HG03196 (cell line): ENCODE data around the gene TMPRSS11A.

Source experiments
- ATAC-seq: cut with Tn5 transposase; IDR thresholded peaks from one replicate; pipeline ENCODE4 v1.9.1; 2021; ENCODE audit not compliant: unreplicated experiment

Gene TMPRSS11A

DNA sequence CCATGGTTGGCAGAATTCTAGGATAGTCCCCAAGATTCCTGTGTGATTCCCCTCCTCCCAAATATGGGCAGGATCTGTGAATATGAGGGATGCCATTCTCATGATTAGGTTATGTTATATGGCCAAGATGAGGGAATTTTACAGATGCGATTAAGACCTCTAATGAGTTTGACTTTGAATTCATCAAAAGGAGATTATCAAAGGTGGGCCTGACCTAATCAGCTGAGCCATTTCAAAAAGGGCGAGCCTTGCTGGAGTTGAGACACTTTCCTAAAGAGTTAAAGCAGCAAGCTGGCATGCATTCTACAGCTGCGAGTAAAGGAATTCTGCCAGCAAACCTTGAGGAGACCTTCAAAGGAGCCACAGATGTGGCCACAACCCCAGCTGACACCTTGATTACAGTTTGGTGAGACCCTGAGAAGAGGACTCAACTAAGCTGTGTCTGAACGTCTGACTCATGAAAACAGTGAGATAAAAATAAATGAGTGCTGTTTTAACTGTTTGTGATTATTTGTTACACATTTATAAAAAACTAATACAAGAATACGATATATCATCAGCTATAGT lies 47.8 kb downstream of the TMPRSS11A start:
- ATAC-seq = no peak

DNA sequence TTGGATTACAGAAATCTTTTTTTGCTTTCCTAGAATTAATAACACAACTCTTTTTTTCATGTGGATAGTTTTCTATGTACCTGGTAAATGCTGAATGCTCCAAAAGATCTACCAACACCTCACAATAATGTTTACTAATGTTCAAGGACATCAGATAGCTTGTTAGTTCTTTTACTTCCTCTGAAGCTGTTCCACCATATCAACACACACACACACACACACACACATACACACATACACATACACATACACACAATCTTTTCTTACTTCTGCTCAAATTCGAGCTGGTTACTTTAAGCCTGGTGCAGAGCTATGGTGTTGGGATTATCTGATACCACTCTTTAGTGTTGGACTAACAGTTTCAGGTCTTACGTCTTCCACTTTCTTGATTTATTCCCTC lies 51.2 kb downstream of the TMPRSS11A start:
- ATAC-seq = no peak

DNA sequence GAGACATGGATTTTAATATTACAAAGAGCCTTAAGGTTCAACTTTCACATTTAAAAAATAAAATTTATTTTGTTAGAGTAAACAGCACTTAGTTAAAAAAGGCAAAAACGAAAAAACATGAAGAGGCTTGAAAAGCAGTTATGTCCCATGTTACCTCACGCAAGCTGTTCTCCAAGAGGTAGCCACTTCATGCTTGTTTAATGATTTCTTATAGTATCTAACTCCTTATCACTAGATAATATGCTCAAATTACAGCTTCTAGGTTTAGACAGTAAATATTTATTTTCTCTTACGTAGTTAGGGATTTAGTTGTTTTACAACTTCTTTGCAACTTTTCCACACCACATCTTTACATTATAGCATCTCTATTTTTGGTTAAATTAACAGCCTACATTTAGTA lies 51.7 kb downstream of the TMPRSS11A start:
- no peak for ATAC-seq

DNA sequence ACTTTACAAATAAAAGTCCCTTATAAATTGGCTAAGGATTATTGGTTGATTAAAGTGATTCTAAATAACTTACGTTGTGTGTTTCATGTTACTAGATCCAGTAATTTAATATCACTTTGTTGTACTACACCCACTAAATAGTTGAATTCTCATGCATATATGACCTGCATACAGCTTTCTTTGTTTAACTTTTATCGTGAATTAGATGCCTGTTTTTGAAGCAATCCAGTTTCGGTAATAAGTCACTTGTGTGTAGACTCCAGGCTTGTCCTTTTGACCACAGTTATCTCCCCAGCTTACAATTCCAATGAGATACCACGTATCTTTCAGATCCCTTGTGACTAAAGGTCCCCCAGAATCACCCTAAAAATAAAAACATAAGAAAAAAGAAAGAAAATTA lies 52.2 kb downstream of the TMPRSS11A start:
- ATAC-seq = no peak

DNA sequence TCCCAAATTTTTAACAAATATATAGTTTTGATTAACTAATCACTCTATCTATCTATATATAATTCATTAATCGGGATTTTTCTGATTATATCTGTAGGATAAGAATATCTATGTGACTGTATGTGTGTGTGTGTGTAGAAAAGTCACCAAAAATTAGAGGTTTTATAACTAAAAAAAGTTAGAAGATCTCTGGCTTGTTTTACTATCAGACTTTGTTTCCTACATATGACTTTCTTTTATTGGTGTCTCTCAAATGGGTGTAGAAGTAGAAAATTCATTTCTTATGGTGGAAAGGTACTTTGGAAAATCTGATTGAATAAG lies 52.7 kb downstream of the TMPRSS11A start:
- ATAC-seq = no peak

DNA sequence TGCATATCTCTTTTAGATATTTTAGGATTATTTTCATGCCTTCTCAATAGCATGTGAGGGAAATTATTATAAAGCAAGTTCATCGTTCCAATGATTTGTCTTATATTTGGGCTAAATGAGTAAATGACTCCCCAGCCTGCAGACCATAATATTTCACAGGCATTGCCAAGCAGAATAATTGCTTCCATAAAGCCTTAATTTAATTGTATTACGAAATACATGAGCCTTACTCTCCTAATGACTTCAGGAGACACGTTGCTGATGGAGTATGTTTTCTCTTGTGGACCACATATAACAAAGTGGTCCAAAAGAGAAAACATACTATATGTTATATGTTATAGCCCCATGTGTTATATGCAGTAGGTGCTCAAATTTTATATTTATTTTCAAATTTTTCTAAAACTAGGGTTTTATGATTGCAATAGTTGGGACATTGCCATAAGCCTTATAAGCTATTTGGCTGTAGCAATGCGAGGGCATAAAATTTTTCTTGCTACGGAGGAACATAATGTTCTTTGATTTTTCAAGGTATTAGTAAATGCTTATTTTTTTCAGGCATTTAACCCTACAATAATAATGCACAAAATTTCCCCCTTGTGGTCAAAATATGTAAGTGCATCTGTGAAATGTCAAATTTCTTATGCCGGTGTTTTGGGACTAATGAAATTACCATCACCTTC lies 53.2 kb downstream of the TMPRSS11A start:
- ATAC-seq = no peak

DNA sequence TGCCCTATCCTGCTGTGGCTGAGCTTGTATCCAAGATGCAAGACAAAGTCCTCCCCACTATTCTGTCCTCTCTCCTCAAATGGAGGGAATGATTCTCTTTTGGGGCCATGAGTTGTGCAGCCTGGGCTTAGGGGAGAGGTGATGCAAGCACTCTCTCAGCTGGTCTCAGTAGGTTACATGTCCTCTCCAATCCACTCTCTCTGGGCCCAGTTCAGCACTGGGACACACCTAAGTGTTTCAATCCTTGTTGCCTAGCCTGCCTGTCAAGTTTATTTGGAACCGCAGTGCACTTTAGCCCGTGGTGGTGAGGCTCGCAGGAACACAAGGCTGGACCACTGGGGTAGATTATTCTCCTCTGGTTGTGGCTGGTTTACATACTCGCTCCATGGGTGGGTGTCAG lies 55.6 kb downstream of the TMPRSS11A start:
- ATAC-seq = no peak

DNA sequence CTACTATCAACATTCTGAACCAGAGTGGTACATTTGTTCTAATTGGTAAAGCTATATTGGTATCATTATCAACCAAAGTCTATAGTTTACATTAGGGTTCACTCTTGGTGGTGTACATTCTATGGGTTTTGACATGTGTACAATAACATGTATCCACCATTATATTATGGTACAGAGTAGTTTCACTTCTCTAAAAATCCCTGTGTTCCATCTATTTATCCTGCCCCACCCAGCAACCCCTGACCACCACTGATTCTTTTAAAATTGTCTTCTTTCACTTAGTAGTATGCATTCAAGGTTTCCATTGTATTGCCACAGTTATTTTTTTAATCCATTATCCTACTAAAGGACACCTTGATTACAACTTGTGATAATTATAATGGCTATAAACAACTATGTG lies 64.2 kb downstream of the TMPRSS11A start:
- ATAC-seq = no peak

DNA sequence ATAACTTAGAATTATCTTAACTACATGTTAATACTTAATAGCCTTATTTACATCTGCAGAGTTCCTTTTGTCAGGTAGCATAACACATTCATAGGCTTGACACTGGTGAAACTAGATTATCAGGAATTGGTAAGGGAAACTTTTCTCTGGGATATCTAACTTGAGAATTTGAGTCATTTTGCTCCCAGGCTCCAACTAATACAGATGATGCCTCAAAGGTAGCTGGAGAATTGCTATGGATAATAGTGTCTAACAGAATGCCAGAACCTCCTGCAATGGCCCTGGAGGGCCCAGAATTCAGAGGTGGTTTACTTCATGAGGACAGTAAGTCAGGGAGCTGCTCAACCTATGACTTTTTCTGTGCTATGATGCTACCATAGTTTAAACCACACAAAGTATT lies 65.6 kb downstream of the TMPRSS11A start:
- no peak for ATAC-seq

DNA sequence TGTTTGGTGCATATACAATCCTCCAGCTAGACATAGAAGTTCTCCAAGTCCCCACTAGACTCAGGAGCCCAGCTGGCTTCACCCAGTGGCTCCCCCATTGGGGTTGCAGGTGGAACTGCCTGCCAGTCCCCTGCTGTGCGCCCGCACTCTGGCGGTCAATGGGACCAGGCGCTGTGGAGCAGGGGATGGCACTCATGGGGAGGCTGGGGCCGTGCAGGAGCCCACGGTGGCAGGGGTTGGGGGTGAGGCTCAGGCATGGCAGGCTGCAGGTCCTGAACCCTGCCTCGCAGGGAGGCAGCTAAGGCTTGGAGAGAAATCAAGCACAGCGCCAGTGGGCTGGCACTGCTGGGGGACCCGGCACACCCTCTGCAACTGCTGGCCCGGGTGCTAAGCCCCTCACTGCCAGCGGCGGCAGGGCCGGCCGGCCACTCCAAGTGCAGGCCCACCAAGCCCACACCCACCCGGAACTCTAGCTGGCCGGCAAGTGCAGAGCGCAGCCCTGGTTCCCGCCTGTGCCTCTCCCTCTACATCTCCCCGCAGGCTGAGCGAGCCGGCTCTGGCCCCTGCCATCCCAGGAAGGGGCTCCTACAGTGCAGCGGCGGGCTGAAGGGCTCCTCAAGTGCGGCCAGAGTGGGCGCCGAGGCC lies 66.8 kb downstream of the TMPRSS11A start:
- no peak for ATAC-seq

DNA sequence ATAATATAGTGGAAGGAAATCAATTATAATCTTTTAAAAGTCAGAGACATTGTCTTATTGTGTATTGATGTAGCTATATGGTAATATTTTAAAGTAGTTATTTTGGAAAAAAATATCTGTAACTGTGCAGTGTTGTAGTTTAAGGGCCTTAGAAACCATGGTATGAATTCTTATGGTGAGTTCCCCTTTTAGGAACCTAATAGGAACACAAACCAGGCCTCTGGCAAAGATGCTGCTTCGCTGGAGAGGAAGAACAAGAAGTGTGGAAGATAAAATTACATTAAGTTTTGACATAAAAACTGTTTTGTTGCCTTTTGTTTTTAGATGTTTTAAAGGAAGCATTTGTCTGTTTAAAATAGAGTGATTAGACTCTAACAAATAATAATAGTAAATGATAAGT lies 68.6 kb downstream of the TMPRSS11A start:
- no peak for ATAC-seq

DNA sequence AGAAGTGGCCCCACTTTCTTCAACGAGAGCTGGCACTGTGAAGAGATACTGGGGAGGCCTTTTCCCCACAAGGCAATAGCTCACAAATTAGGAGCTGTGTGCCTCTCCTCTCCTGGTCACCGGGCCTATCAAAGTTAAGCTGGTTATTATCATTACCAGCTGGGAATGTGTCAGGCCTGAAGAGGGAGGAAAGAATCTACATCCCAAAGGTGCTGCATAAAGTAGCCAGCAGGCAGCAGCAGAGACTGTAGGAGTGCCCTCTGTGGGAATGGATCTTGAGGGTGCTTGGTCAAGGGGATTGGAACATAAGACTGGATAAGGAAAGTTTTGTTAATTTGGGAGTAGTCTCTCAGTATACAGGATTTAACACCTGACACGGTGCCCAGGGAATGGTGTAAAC lies 70.4 kb downstream of the TMPRSS11A start:
- no peak for ATAC-seq

DNA sequence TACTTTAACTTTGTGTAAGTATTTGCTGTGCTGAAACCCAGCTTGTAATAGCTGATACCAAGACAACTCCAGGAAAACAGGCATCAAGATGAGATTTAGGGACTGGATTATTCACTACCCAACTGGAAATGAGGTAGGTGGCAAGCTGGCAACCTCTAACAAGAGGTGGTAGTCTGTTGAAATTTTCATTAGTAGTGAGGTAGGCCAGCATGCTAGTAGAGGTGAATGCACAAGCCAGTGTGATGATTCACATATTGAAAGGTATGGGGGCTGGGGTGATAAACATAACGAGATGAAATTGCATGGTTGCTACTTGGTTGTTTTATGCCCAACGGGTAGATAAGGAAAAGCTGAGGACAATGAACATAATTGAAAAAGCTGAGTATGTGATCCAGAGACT lies 71.0 kb downstream of the TMPRSS11A start:
- ATAC-seq = no peak

DNA sequence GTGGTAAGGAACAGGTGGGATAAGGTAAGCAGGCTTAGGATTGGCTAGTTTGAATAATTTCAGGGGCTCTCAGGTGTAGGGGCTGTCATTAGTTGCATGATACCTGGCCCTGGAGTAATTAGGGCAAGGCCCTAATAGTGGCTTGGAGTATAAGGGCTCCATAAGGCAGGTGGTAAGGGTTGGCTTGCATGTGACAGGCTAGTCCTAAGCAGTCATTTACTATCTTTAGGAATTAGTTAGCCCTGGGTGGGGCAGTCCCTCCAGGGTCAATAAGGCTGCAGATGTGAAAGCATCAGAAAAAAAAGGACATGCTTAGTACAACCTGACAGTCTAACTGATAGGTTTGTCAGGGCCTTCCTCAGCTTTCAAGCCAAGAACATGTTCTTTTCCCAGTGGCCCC lies 71.6 kb downstream of the TMPRSS11A start:
- ATAC-seq = no peak

DNA sequence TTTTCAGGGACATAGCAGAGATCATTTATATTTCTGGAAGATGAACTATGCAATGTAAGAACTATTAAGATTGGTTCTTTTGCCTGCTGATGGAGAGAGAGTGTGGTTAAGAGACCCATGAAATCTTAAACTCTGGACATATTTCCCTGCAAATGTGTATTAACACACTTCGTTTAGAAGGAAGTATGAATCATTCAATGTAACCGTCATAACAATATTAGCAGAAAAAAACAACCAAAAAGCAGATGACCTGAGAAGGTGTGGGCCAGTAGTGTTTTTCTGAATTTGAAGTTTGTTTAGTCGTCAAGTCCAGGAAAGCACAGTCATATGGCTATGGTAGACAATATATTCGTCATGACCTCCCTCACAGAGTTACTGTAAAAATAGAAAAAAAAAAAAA lies 77.0 kb downstream of the TMPRSS11A start:
- no peak for ATAC-seq

DNA sequence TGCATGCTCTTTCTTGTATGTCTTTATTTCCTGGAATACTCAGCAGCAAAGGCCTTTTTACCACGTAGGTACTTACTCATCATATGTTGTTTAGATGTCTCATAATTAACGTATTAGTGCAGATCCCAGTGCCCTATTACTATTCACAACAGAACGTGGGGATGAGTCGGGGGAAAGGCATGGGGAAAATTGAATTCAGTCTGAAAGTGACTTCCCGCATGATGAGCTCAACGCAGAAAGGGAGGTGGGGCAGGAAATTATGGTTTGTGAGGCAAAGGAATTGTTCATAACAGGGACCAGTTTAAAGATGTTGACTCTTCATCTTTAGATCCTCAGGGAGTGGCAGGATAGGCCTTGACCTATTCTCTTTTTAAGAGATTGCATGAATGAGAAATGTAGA lies 77.5 kb downstream of the TMPRSS11A start:
- ATAC-seq = no peak

DNA sequence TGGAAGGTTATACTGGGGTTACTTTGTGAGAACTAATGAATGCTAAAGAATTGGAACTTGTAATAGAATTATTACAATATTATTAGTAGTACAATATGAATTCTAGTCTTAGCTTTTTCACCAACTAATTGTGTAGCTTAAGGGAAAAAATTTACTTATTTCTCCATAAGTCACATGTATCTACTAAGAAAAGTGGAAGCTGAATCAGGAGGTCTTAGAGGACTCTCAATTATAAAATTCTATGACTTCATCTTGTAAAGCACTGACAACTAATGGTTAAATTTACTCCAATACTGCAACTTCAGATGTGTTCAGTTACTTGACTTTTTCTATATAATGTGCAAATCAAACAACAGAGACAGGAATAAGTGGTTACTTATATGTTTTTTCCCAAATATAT lies 78.6 kb downstream of the TMPRSS11A start:
- no peak for ATAC-seq

DNA sequence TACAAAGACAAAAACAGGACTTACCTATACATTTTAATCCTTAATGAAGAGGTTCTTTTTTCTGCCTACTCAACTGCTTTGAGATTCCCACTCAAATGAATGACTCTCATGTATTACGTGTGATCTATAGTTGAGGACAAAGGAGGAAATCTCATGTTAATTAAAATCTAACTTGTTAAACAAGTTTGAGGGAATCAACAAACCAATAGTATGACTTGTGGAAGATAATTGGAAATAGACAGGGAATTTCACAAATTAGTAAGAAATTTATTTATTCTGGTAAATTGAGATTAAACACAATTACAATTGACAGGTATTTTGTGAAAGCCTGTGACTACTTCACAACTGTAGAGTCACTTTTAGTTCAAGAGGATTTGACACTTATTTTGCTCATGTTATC lies 79.4 kb downstream of the TMPRSS11A start, which contains the start of gene TMPRSS11D:
TMPRSS11D (minus strand) TSS at position 101 of the 400 bp plus-strand sequence; CDS start at position 32, 69 bp downstream.
- no peak for ATAC-seq

DNA sequence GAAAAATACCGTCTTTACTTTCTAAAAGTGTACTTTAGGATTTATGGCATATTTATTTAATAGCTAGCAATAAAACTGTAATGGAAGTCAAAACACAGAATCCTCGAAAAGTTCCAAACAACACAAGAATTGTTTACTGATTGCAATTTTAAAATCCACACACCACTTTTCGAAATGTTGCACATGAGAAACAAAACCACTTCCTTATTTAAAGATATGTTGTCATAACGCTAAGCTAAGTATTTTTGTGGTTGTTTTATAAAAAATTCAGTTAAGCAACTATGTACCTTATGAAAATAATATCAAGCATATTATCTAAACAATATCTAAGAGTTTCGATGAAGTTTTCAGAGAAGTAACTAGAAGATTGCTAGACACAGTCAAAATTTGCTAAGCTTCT lies 79.8 kb downstream of the TMPRSS11A start:
- no peak for ATAC-seq

DNA sequence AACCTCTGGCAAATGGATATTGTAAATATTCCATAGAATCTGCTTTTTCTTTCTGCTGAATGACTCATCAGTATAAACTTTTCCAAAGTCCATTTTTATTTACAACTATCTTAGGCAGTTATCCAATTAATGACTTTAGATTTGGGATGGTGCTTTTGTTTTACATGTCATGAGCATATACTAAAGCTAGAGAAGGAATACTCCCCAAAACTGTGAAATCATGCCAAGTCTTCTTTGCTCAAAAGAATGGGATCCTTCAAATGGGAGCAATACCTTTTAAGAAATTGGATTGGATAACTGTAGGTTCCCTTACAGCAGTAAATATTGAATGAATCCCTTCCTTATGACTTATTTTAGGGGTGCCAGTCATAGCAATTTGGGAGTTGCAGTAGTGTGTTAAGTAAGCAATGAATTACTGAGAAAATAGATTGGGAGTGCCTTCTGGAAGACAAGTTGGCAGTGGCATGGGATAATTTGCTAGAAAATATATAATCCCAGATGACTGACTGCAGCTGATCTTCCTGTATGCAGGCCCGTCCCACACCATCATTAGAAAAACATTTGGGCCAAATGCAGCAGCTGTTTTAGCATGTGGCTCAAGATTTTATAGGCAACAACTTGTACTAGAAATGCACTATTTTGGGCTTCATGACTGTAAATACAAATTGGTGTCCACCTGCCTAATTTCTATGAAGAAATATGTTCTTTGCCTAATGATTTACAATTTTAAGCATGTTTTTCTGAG lies 82.3 kb downstream of the TMPRSS11A start:
- no peak for ATAC-seq

DNA sequence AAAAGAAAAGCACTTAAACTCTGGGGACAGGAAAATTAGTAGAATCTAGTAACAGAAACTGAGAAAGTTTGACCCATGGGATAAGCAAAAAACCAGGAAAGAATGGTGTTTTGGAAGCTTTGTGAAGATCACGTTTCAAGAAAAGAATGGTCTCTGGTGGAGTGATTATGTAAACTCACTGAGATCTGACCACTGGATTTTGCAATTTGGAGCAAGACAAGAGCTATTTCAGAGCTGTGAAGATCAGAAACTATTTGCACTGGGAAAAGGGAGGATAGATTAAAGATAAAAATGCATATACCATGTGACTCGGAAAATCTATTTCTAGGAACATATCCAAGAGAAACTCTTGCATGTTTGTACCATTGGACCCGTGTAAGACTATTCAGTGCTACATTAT lies 83.8 kb downstream of the TMPRSS11A start:
- ATAC-seq = no peak

DNA sequence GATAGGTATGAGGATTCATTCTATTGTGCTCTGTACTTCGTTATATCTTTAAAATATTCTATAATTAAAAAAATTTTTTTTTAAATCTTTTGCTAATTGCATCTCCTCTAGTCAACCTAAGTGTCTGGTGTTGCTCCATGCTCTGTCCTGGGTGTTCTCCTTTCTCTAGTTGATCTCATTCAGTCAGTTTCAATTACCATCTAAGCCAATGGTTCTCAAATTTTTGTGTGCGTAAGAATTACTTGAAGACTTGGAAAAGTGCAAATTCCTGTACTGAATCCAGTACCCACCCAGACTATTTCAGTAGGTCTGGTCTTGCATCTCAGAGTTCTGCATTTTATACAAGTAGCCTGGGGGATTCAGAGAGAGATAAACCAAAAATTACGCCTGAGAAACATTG lies 86.2 kb downstream of the TMPRSS11A start:
- ATAC-seq = no peak
